ENCODE data around the gene LGALS7B.

- TF ChIP-seq POLR2AphosphoS5 (IDR thresholded peaks at IDR 0.05) (no peak), CTCF (IDR thresholded peaks at IDR 0.05) (no peak), POLR2A (IDR thresholded peaks at IDR 0.05) (no peak)
Observed at GRCh38 chr19:38788478-38789243, at the start of gene LGALS7B.
